ENCODE measurements around the gene PPP1R13B. TPM values are rescaled to one million over a fixed set of nuclear protein-coding genes. Genes with fewer than 3 reads are reported as not detected.

Gene PPP1R13B
- total and polyA plus RNA-seq, 2 experiments from 2014 or later = 2.0 to 8.5 TPM

DNA sequence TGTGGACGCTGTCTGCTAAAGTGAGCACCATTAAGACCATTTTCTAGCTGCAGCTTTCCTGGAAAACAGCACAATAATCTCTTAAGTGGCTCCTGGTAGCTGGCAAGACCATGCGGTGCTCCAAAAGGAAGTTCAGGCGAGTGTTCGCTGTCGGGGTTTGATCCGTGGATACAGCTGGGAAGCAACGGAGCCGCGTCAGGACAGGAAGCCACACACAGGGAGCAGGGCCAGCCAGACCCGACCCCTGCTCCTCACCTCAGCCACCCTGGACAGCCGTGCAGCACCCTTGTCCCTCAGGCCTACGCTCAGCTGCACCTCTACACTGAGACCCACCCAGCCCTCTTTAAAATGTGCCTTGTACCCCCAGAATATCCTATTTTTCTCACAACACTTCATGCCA is 112.4 kb downstream of the PPP1R13B start:
- DNase-seq (ENCODE audit: low spot score) (no peak), ATAC-seq (no peak)
- no peak overlapping the region for H3K4me3 Mint-ChIP-seq
- H3K9me2 ChIP-seq (ENCODE audit: insufficient read depth) = no peaks in the 10 kb centered on the region
- TF ChIP-seq NANOG (IDR thresholded peaks at IDR 0.05; ENCODE audit: borderline replicate concordance) (no peak), EZH2 (IDR thresholded peaks at IDR 0.05; ENCODE audit: low read depth, unreplicated experiment) (no peak)
- TF ChIP-seq, protein P1, sequence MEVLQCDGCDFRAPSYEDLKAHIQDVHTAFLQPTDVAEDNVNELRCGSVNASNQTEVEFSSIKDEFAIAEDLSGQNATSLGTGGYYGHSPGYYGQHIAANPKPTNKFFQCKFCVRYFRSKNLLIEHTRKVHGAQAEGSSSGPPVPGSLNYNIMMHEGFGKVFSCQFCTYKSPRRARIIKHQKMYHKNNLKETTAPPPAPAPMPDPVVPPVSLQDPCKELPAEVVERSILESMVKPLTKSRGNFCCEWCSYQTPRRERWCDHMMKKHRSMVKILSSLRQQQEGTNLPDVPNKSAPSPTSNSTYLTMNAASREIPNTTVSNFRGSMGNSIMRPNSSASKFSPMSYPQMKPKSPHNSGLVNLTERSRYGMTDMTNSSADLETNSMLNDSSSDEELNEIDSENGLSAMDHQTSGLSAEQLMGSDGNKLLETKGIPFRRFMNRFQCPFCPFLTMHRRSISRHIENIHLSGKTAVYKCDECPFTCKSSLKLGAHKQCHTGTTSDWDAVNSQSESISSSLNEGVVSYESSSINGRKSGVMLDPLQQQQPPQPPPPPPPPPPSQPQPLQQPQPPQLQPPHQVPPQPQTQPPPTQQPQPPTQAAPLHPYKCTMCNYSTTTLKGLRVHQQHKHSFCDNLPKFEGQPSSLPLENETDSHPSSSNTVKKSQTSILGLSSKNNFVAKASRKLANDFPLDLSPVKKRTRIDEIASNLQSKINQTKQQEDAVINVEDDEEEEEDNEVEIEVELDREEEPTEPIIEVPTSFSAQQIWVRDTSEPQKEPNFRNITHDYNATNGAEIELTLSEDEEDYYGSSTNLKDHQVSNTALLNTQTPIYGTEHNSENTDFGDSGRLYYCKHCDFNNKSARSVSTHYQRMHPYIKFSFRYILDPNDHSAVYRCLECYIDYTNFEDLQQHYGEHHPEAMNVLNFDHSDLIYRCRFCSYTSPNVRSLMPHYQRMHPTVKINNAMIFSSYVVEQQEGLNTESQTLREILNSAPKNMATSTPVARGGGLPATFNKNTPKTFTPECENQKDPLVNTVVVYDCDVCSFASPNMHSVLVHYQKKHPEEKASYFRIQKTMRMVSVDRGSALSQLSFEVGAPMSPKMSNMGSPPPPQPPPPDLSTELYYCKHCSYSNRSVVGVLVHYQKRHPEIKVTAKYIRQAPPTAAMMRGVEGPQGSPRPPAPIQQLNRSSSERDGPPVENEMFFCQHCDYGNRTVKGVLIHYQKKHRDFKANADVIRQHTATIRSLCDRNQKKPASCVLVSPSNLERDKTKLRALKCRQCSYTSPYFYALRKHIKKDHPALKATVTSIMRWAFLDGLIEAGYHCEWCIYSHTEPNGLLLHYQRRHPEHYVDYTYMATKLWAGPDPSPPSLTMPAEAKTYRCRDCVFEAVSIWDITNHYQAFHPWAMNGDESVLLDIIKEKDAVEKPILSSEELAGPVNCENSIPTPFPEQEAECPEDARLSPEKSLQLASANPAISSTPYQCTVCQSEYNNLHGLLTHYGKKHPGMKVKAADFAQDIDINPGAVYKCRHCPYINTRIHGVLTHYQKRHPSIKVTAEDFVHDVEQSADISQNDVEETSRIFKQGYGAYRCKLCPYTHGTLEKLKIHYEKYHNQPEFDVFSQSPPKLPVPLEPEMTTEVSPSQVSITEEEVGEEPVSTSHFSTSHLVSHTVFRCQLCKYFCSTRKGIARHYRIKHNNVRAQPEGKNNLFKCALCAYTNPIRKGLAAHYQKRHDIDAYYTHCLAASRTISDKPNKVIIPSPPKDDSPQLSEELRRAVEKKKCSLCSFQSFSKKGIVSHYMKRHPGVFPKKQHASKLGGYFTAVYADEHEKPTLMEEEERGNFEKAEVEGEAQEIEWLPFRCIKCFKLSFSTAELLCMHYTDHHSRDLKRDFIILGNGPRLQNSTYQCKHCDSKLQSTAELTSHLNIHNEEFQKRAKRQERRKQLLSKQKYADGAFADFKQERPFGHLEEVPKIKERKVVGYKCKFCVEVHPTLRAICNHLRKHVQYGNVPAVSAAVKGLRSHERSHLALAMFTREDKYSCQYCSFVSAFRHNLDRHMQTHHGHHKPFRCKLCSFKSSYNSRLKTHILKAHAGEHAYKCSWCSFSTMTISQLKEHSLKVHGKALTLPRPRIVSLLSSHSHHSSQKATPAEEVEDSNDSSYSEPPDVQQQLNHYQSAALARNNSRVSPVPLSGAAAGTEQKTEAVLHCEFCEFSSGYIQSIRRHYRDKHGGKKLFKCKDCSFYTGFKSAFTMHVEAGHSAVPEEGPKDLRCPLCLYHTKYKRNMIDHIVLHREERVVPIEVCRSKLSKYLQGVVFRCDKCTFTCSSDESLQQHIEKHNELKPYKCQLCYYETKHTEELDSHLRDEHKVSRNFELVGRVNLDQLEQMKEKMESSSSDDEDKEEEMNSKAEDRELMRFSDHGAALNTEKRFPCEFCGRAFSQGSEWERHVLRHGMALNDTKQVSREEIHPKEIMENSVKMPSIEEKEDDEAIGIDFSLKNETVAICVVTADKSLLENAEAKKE (CRISPR knock-in tag; IDR thresholded peaks at IDR 0.05) = no peak
- H3F3A ChIP-seq (replicated peaks; ENCODE audit: low read depth) = no peaks in the 10 kb centered on the region
- no peaks in the 10 kb centered on the region; the same call in 1 of the 2 replicates for H4K20me1 ChIP-seq (replicated peaks; ENCODE audit: insufficient read depth)
- H3K9me3 Mint-ChIP-seq = no peaks in the 10 kb centered on the region
- no peaks in the 10 kb centered on the region for H3K36me3 ChIP-seq (ENCODE audit: insufficient read depth)
- peaks cover 7% of the 10 kb centered on the region for H3K4me1 Mint-ChIP-seq
- no peak overlapping the region for H2AFZ ChIP-seq
- peaks cover 16% of the 10 kb centered on the region for H3K36me3 Mint-ChIP-seq (ENCODE audit: low read depth)
- no peaks in the 10 kb centered on the region for H3K27me3 ChIP-seq (ENCODE audit: insufficient read depth)
- peak overlapping the region; percentile 62; the same call in 1 of the 2 replicates for H3K27ac Mint-ChIP-seq
- no peak overlapping the region for H3K27ac ChIP-seq (ENCODE audit: low read depth)
- H3K4me2 ChIP-seq = no peak overlapping the region
- H3K4me3 ChIP-seq = no peak overlapping the region
- H3K27me3 Mint-ChIP-seq (ENCODE audit: insufficient read depth, low read depth, poor library complexity) = peaks cover 10% of the 10 kb centered on the region
- H3K4me1 ChIP-seq (ENCODE audit: insufficient read depth) = no peaks in the 10 kb centered on the region
- H3K79me2 ChIP-seq (replicated peaks; ENCODE audit: insufficient read depth) = no peaks in the 10 kb centered on the region

DNA sequence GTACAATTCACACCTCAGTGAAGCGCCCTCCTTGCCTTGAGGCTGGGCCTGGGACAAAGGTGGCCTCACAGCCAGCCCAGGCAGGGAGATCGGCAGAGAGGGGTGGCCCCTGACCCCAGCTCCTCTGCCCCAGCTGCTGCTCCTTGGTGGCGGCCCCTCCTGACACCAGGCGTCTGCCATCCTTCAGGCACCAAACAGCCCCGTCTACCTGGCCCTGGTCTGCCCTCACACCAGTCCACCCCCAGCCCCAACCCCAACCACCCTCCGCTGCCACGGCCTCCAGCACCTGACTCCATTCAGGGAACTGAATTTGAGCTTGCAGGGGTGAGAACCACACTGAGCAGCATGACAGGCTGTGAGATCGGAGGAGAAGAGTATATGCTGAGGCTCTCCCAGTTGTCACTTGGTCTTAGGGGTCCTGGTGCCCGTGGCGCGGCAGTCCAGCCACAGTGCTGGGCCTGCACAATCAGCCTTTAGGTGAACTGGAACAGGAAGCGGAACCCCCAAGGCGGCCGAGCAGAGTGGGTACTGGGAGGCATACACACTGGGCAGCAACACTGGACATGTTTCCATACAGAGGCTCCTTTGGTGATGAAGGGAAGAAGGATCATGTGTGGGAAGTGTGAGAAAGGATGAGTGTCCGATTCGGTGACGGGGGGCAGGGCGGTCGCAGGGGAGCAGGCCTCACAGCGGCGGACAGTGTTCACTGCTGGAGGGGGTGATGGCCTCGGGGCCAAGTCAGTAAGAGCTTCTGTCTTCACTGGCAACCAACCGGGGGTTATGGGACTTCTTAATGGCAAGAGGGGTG is 113.1 kb downstream of the PPP1R13B start:
- Histone ChIP-seq H3K36me3 (ENCODE audit: insufficient read depth) (no peaks in the 10 kb centered on the region), H4K20me1 (replicated peaks; ENCODE audit: insufficient read depth) (no peaks in the 10 kb centered on the region; the same call in 1 of the 2 replicates), H3F3A (replicated peaks; ENCODE audit: low read depth) (no peaks in the 10 kb centered on the region), H2AFZ (no peak overlapping the region), H3K9me2 (ENCODE audit: insufficient read depth) (no peaks in the 10 kb centered on the region), H3K79me2 (replicated peaks; ENCODE audit: insufficient read depth) (no peaks in the 10 kb centered on the region), H3K4me3 (no peak overlapping the region), H3K4me2 (no peak overlapping the region), H3K27ac (ENCODE audit: low read depth) (no peak overlapping the region), H3K27me3 (ENCODE audit: insufficient read depth) (no peaks in the 10 kb centered on the region), H3K4me1 (ENCODE audit: insufficient read depth) (no peaks in the 10 kb centered on the region)
- H3K4me3 Mint-ChIP-seq = no peak overlapping the region; the same call in 2 of the 3 replicates
- ATAC-seq (no peak), DNase-seq (ENCODE audit: low spot score) (no peak)
- H3K27ac Mint-ChIP-seq = no peak overlapping the region
- H3K27me3 Mint-ChIP-seq (ENCODE audit: insufficient read depth, low read depth, poor library complexity) = peaks cover 10% of the 10 kb centered on the region
- H3K4me1 Mint-ChIP-seq = peaks cover under 1% of the 10 kb centered on the region; the same call in 1 of the 3 replicates
- no peak for TF ChIP-seq EZH2 (IDR thresholded peaks at IDR 0.05; ENCODE audit: low read depth, unreplicated experiment)
- no peaks in the 10 kb centered on the region for H3K9me3 Mint-ChIP-seq
- peaks cover 16% of the 10 kb centered on the region for H3K36me3 Mint-ChIP-seq (ENCODE audit: low read depth)

Measured in GM23338 (cell line).